Neural crest cell (in vitro differentiated cells): ENCODE results near the gene EIF2AK3. TPM values are rescaled to one million over a fixed set of nuclear protein-coding genes. Genes with fewer than 3 reads are reported as not detected.

ENCODE experiments used
- DNase-seq: peaks from one replicate; pipeline ENCODE4 v3.0.0; 2021; ENCODE audit warnings: low read depth, mixed read lengths, low spot score
- H3K27ac Mint-ChIP-seq: one replicate; pipeline ENCODE4 v1.8.0; 2021; ENCODE audit warnings: mild to moderate bottlenecking, mixed read lengths; ENCODE audit not compliant: unreplicated experiment
- H3K27me3 Mint-ChIP-seq: 2 replicates; pipeline ENCODE4 v1.8.0; 2021; ENCODE audit warnings: low read depth, mild to moderate bottlenecking, mixed read lengths
- H3K36me3 Mint-ChIP-seq: 2 replicates; pipeline ENCODE4 v1.8.0; 2021; ENCODE audit warnings: low read depth, mild to moderate bottlenecking, mixed read lengths
- H3K4me1 Mint-ChIP-seq: 2 replicates; pipeline ENCODE4 v1.8.0; 2021; ENCODE audit warnings: mixed read lengths
- H3K4me3 Mint-ChIP-seq: one replicate; pipeline ENCODE4 v1.8.0; 2021; ENCODE audit warnings: mild to moderate bottlenecking, mixed read lengths
- H3K9me3 Mint-ChIP-seq: 2 replicates; pipeline ENCODE4 v1.8.0; 2021; ENCODE audit warnings: mixed read lengths
- total RNA-seq: library from RNA; stranded (reverse); gene quantifications from 2 replicates; pipeline ENCODE4 v1.2.1, GENCODE V29; 2021
- TF ChIP-seq, protein P1 (sequence below): fragments of 200-600 bp; sonication (generic); conservative IDR thresholded peaks from 2 replicates; pipeline ENCODE4 v1.5.0; 2021; ENCODE audit warnings: antibody characterized with exemption, mild to moderate bottlenecking

Gene EIF2AK3
- total RNA-seq, 1 donor from 2014 or later = 15.2 TPM

DNA sequence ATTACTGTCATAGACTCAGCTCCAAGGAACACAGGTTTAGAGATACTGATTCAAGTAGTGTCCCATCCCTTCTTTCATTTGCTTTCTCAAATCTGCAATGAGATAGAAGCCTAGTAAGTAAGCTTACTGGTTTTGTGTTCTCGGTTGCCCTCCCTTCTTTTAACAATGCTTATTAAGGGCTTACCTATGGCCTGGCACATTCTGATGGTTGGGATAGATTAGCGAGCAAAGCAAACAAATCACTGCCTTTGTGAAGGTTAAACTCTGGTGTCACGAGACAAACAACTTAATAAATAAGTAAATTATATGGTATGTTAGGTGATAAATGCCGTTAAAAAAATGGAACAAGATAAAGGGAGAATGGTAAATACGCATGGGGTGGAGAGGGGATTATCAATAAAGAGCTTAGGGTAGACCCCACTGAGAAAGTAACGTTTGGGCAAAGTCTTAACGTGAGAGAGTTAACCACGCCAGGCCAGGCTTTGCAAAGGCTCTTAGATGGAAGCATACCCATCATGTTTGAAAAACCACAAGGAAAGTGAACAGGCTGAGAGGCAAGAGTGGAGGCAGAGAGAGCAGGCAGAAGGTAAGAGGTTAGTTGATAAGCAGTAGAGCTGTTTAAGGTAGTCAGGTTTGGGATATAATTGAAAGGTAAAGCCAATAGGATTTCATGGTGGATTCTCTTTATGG is 31.0 kb downstream of the EIF2AK3 start:
- no peak for DNase-seq
- peaks cover 15% of the 10 kb centered on the region for H3K4me1 Mint-ChIP-seq
- H3K27ac Mint-ChIP-seq = no peak overlapping the region
- TF ChIP-seq, protein P1, sequence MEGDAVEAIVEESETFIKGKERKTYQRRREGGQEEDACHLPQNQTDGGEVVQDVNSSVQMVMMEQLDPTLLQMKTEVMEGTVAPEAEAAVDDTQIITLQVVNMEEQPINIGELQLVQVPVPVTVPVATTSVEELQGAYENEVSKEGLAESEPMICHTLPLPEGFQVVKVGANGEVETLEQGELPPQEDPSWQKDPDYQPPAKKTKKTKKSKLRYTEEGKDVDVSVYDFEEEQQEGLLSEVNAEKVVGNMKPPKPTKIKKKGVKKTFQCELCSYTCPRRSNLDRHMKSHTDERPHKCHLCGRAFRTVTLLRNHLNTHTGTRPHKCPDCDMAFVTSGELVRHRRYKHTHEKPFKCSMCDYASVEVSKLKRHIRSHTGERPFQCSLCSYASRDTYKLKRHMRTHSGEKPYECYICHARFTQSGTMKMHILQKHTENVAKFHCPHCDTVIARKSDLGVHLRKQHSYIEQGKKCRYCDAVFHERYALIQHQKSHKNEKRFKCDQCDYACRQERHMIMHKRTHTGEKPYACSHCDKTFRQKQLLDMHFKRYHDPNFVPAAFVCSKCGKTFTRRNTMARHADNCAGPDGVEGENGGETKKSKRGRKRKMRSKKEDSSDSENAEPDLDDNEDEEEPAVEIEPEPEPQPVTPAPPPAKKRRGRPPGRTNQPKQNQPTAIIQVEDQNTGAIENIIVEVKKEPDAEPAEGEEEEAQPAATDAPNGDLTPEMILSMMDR = no peak
- peaks cover 4% of the 10 kb centered on the region for H3K36me3 Mint-ChIP-seq
- H3K27me3 Mint-ChIP-seq = no peaks in the 10 kb centered on the region
- no peak overlapping the region for H3K4me3 Mint-ChIP-seq
- no peaks in the 10 kb centered on the region for H3K9me3 Mint-ChIP-seq

DNA sequence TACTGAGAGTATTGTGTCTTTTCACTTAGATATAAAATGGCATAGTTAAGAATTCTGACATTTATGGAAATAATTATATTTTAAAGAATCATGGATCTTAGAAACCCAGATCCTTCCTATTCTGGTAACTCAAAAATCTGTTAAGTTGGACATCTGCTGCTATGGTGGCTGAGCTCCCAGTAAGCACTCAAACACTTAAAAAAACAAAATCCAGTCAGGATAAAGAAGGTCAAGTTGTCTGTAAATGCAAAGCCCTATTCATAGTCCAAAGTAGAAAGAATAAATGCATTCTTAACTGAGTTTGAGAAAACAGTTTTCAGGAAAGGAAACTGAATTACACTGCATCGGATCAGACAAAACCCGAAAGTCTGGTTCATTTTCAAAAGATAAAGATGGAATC is 35.6 kb downstream of the EIF2AK3 start:
- peaks cover 6% of the 10 kb centered on the region for H3K36me3 Mint-ChIP-seq
- H3K27me3 Mint-ChIP-seq = no peaks in the 10 kb centered on the region
- no peak overlapping the region for H3K4me3 Mint-ChIP-seq
- H3K4me1 Mint-ChIP-seq = no peaks in the 10 kb centered on the region
- no peak for DNase-seq
- TF ChIP-seq, protein P1 = no peak
- no peak overlapping the region for H3K27ac Mint-ChIP-seq
- H3K9me3 Mint-ChIP-seq = no peaks in the 10 kb centered on the region

DNA sequence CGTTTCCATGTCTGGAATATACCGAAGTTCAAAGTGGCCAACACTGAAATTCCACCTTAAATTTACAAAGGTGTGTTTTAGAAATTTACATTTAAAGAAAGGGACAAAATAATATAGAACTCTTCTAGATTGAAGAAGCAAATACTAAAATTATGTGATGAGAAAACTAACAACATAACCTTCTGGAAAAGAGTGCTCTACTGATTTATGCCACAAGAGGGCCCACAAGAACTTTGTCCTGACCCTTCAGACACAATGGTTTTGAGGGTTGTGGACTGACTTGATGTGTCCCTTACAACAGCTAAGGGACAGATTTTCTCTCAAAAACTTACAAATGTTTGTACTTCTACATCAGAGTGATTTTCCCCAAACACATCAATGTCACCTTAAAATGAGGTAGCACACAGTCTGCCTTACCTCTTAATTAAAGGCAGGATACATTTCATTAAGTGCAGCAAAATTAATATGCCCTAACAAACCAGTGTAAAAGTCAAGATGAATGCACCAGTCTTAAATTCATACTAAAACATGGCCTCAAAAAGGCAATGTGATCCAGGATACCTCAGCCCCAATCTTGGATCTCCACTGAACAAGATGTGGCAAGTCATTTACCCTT is 36.2 kb downstream of the EIF2AK3 start:
- DNase-seq = peak; percentile 43
- no peak overlapping the region for H3K27ac Mint-ChIP-seq
- TF ChIP-seq, protein P1 = peak; percentile 87
- no peak overlapping the region for H3K4me3 Mint-ChIP-seq
- H3K4me1 Mint-ChIP-seq = no peaks in the 10 kb centered on the region
- no peaks in the 10 kb centered on the region for H3K27me3 Mint-ChIP-seq
- peaks cover 6% of the 10 kb centered on the region for H3K36me3 Mint-ChIP-seq
- no peaks in the 10 kb centered on the region for H3K9me3 Mint-ChIP-seq

DNA sequence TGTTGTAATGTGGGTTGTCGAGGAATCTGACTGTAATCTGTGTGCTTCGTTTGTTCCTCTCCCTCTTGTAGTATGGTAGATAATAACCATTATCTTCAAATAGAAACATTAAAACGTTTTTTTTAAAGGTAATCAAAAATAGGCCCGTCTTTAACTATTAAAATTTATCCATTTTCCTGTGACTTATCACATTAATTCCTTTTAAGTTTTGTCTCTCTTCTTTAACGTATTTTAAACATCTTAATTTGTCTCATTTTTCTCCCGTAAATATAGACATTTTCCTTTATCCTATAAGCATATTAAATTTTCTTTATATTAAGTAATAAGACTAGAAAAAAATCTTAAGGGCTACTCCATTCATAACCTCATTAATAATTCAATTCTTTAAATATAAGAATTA is 41.3 kb downstream of the EIF2AK3 start:
- Mint-ChIP-seq H3K36me3 (peaks cover 16% of the 10 kb centered on the region), H3K4me3 (no peak overlapping the region), H3K27me3 (no peaks in the 10 kb centered on the region), H3K9me3 (no peaks in the 10 kb centered on the region), H3K27ac (no peak overlapping the region), H3K4me1 (no peaks in the 10 kb centered on the region)
- TF ChIP-seq, protein P1 = no peak
- no peak for DNase-seq

DNA sequence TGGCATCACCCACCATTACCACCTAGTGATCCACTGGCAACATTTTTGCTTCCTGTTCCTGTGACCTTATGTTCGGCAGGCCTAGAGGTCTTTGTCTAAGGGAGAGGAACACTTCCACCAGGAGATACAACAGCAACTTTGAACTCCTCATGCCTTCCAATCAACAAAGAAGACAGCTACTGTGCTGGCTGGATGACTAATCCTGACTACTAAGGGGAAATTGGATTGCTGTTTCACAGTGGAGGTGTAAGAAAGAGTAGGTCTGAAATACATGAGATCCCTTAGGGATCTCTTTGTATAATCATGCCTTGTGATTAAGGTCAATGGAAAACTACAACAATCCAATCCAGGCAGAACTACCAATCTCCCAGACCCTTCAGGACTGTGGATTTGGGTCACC is 45.2 kb downstream of the EIF2AK3 start:
- TF ChIP-seq, protein P1 = no peak
- H3K9me3 Mint-ChIP-seq = no peaks in the 10 kb centered on the region
- no peak for DNase-seq
- H3K4me1 Mint-ChIP-seq = no peaks in the 10 kb centered on the region
- H3K36me3 Mint-ChIP-seq = peaks cover 16% of the 10 kb centered on the region
- H3K27ac Mint-ChIP-seq = no peak overlapping the region
- H3K27me3 Mint-ChIP-seq = no peaks in the 10 kb centered on the region
- H3K4me3 Mint-ChIP-seq = no peak overlapping the region
